Mucosa of stomach (tissue), 1 donor: ENCODE measurements around the gene PTPRA.

Experiments
- H3K27me3 ChIP-seq: one replicate; pipeline ENCODE4 v1.7.0; 2013; ENCODE audit warnings: mild to moderate bottlenecking, low read length; ENCODE audit not compliant: control insufficient read depth, insufficient read depth
- H3K36me3 ChIP-seq: one replicate; pipeline ENCODE4 v1.7.0; 2013; ENCODE audit warnings: low read length; ENCODE audit not compliant: control insufficient read depth, insufficient read depth
- H3K4me1 ChIP-seq: one replicate; pipeline ENCODE4 v1.7.0; 2013; ENCODE audit warnings: mild to moderate bottlenecking, low read length; ENCODE audit not compliant: control insufficient read depth, insufficient read depth
- H3K4me3 ChIP-seq: one replicate; pipeline ENCODE4 v1.7.0; 2013; ENCODE audit warnings: low read length
- H3K9ac ChIP-seq: one replicate; pipeline ENCODE4 v1.7.0; 2013; ENCODE audit warnings: mild to moderate bottlenecking, low read length, moderate library complexity
- H3K9me3 ChIP-seq: one replicate; pipeline ENCODE4 v1.7.0; 2013; ENCODE audit warnings: mild to moderate bottlenecking, low read length, moderate library complexity; ENCODE audit not compliant: control insufficient read depth
- donor health status: Pancreatic carcinoma.

The PTPRA gene

DNA sequence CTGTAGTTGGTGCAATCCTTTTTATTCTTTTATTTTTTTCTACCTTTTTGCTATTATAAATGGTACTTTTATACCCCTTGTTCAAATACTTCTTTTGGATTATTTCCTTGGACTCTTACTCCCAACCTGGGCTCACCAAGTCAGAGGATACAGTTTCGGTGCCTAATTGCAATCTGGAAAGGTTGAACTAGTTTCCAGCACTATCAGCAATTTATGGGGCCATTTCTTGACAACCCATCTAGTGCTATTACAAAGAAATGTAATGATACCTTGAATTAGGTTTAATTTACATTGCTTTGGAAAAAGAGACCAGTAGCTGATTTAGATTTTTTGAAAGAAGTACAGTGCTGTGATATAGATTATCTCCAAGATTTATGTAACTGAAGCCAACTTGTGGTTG lies 5.2 kb downstream of the PTPRA start:
- Histone ChIP-seq H3K27me3 (no peaks in the 10 kb centered on the region), H3K9me3 (no peaks in the 10 kb centered on the region), H3K36me3 (no peaks in the 10 kb centered on the region), H3K4me1 (peaks cover 8% of the 10 kb centered on the region), H3K4me3 (no peak overlapping the region), H3K9ac (no peak overlapping the region)

DNA sequence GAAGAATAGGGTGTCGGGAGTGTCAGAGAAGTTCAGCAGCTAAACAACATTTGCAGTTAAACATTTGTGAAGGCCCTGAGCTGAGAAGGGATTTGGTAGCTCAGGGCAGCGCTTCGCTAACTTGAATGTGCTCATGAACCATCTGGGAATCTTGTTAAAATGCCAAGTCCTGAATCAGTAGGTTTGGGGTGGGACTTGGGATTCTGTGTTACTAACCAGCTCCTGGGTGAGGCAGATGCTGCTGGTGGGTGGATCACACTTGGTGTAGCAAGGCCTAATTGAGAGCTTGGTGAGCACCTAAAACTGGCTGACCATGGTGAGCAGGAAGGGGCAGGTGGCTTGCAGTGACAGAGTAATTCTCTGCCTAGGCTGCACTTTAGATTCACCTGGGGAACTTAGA lies 5.9 kb downstream of the PTPRA start:
- Histone ChIP-seq H3K36me3 (no peaks in the 10 kb centered on the region), H3K9me3 (no peaks in the 10 kb centered on the region), H3K27me3 (no peaks in the 10 kb centered on the region), H3K4me1 (peaks cover 8% of the 10 kb centered on the region), H3K9ac (no peak overlapping the region), H3K4me3 (no peak overlapping the region)

DNA sequence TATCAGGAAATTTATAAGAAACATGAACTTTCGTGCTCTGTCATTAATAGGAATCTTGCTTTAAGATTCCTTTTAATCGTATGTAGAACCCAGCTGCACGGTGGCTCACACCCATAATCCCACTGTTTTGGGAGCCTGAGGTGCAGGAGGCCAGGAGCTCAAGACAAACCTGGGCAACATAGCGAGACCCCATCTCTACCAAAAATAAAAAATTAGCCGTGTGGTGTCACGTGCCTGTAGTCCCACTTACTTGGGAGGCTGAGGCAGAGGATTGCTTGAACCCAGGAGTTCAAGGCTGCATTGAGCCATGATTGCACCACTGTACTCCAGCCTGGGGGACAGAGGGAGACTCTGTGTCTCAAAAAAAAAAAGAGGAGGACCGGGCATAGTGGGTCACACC lies 7.4 kb downstream of the PTPRA start:
- no peaks in the 10 kb centered on the region for H3K4me1 ChIP-seq
- H3K36me3 ChIP-seq: no peaks in the 10 kb centered on the region
- H3K9me3 ChIP-seq: no peaks in the 10 kb centered on the region
- H3K9ac ChIP-seq: no peak overlapping the region
- H3K27me3 ChIP-seq: no peaks in the 10 kb centered on the region
- no peak overlapping the region for H3K4me3 ChIP-seq

DNA sequence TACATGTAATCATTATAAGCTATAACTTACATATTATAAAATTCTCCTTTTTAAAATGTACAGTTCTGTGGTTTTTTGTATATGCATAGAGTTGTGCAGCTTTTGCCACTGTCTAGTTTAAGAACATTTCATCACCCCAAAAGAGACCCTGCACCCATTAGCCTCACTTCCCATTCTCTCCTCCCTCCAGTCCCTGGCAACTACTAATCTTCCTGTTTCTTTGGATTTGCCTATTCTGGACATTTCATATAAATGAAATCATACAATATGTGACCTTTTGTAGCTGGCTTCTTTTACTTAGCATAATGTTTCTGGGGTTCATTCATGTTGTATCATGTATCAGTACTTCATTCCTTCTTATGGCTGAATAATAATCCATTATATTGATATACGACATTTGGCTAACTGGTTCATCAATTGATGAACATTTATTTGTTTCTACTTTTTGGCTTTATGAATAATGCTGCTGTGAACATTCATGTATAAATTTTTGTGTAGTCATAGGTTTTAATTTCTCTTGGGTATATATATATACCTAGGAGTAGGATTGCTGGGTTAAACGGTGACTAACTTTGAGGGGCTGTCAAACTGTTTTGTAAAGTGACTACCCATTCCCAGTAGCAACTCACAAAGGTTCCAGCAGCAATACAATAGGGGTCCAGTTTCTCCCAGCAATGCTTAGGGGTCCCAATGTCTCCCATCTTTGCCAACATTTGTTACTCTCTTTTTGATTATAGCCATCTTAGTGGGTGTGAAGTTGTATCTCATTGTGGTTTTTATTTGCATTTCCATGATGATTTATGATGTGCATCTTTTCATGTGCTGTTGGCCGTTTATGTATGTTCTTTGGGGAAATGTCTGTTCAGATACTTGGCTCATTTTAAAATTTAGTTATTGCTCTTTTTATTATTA lies 10.7 kb downstream of the PTPRA start:
- Histone ChIP-seq H3K4me1 (no peaks in the 10 kb centered on the region), H3K9me3 (no peaks in the 10 kb centered on the region), H3K9ac (no peak overlapping the region)

DNA sequence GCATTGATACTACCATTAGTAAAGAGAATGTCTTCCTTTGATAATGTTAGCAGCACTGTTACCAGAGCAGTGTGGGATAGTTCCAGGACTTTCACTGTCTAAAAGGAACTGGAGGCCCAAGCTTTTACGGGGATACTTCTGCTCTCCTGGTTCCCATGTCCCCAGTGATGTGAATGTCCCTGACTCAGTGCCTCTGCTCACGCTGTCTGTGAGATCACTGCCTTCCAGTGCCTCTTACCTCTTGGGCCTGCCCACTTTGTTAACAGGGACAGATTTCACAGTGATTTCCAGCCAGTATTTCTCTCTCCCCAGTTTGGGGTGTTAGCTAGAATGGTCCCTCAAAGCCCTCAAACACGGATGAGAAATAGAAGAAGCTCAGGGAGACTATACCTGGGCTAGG lies 14.4 kb downstream of the PTPRA start:
- peaks cover 4% of the 10 kb centered on the region for H3K4me1 ChIP-seq
- no peak overlapping the region for H3K4me3 ChIP-seq
- no peaks in the 10 kb centered on the region for H3K9me3 ChIP-seq
- H3K36me3 ChIP-seq: no peaks in the 10 kb centered on the region
- H3K9ac ChIP-seq: no peak overlapping the region
- H3K27me3 ChIP-seq: no peaks in the 10 kb centered on the region

More for the DNA sequence above, 10.7 kb downstream of the PTPRA start:
- Histone ChIP-seq H3K4me3 (no peak overlapping the region), H3K36me3 (no peaks in the 10 kb centered on the region), H3K27me3 (no peaks in the 10 kb centered on the region)

DNA sequence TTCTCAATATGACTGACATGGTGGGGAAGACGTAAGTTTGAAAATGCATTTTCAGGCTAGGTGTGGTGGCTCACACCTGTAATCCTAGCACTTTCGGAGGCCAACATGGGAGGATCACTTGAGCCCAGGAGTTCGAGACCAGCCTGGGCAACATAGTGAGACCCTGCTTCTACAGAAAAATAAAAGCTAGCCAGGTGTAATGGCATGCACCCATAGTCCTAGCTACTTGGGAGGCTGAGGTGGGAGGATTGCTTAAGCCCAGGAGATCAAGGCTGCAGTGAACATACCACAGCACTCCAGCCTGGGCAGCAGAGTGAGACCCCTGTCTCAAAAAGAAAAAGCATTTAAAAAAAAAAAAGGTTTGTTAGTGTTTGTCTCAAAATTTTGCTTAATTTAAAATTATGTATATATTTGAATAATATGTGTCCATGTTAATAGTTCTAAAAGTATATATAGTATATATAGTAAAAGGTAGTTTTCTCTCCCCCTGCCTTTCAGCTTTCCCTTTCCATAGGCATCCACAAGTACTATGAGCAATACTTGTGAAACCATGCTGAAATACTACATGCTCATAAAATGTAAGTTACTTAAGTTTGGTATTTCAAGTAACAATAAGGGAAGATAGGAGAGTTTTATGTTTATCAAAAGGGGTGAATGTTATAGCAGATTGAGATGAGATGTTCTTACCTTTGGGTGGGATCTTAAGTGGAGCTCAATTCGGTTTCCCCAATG lies 15.1 kb downstream of the PTPRA start:
- Histone ChIP-seq H3K4me1 (peaks cover 4% of the 10 kb centered on the region), H3K36me3 (no peaks in the 10 kb centered on the region), H3K27me3 (no peaks in the 10 kb centered on the region), H3K4me3 (no peak overlapping the region), H3K9ac (no peak overlapping the region), H3K9me3 (no peaks in the 10 kb centered on the region)

DNA sequence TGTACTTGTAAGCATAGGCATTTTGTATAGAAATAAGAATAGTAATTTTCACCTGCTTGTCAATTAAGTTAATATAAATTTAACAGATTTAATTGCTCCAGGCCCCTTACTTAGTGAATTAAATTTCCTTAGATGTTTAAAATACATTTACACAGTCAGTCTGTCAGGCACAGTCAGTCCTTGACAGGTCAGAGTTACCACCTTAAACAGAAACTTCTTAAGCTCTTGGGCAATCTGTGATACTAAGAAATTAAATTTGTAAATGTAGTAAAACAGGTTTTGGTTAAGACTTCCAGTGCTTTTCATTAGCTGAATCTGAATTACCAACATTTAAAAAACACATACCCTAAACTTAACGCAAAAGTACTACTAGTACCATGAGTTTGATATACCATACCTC lies 15.9 kb downstream of the PTPRA start:
- H3K4me3 ChIP-seq: no peak overlapping the region
- H3K9ac ChIP-seq: no peak overlapping the region
- no peaks in the 10 kb centered on the region for H3K9me3 ChIP-seq
- peaks cover 4% of the 10 kb centered on the region for H3K4me1 ChIP-seq
- no peaks in the 10 kb centered on the region for H3K36me3 ChIP-seq
- no peaks in the 10 kb centered on the region for H3K27me3 ChIP-seq

DNA sequence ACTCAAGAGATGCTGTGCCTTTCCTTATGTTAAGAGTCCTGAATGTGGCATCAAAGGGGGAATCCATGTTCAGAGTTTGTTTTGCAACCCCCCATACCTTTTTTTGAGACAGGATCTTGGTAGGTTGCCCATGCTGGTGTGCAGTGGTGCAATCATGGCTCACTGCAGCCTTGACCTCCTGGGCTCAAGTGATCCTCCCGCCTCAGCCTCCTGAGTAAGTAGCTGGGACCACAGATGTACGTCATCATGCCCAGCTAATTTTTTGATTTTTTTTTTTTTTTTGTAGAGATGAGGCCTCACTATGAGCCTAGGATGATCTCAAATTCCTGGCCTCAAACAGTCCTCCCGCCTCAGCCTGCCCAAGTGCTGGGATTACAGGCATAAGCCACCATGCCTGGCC lies 16.5 kb downstream of the PTPRA start:
- Histone ChIP-seq H3K9me3 (no peaks in the 10 kb centered on the region), H3K9ac (no peak overlapping the region), H3K36me3 (no peaks in the 10 kb centered on the region), H3K4me3 (no peak overlapping the region), H3K4me1 (peaks cover 4% of the 10 kb centered on the region), H3K27me3 (no peaks in the 10 kb centered on the region)

DNA sequence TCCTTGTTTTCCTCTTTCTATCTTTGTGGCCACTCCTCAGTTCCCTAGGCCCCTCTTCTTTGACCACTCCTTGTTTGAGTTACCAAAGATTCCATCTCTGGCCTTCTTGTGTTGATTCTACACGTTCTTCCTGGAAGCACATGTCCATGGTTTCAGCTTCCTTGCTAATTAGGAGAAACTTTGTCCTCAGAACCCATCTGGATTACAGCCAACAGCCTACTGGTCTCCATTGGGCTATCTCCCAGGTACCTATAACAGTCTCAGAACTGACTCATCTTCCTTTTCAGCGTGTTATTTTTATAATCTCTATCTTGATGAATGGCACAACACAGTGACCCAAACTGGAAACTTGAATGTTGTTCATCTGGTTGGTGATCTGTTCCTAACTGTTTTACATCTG lies 17.5 kb downstream of the PTPRA start:
- H3K27me3 ChIP-seq: no peaks in the 10 kb centered on the region

DNA sequence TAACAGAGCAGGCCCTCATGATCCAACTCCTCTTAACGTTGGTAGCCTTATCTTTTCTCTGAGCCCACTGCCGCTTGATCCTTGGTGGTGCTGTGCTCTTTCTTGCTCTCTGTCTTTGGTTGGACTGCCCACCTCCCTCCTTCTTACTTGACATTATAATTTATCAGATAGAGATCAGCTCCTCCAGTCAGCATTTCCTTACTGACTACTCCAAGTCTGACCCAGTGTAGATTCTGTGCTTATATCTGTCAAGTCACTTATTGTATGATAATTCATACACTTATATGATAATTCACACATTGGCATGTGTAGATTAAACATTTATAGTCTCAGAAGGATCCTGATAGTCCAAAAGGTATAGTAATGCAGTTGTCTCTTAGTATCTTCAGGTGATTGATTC lies 18.1 kb downstream of the PTPRA start:
- H3K9me3 ChIP-seq: no peaks in the 10 kb centered on the region
- H3K27me3 ChIP-seq: no peaks in the 10 kb centered on the region
- H3K4me1 ChIP-seq: peaks cover 4% of the 10 kb centered on the region
- no peaks in the 10 kb centered on the region for H3K36me3 ChIP-seq
- H3K9ac ChIP-seq: no peak overlapping the region
- H3K4me3 ChIP-seq: no peak overlapping the region

More for the DNA sequence above, 17.5 kb downstream of the PTPRA start:
- H3K9ac ChIP-seq: no peak overlapping the region
- H3K36me3 ChIP-seq: no peaks in the 10 kb centered on the region
- H3K4me1 ChIP-seq: peaks cover 4% of the 10 kb centered on the region
- H3K4me3 ChIP-seq: no peak overlapping the region
- no peaks in the 10 kb centered on the region for H3K9me3 ChIP-seq

DNA sequence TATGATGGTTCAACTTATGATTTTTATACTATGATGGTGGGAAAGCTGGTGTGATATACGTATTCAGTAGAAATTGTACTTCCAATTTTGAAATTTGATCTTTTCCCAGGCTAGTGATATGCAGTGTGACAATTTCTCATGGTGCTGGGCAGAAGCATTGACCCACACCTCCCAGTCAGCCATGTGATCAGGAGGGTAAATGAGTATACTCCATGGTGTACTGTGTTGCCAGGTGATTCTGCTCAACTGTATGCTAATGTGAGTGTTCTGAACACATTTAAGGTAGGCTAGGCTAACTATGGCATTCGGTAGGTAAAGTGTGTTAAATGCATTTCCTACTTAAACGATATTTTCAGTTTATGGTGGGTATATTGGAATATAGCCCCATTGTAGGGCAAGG lies 19.1 kb downstream of the PTPRA start:
- Histone ChIP-seq H3K4me3 (no peak overlapping the region), H3K9me3 (no peaks in the 10 kb centered on the region), H3K27me3 (no peaks in the 10 kb centered on the region), H3K9ac (no peak overlapping the region), H3K4me1 (peaks cover 4% of the 10 kb centered on the region), H3K36me3 (no peaks in the 10 kb centered on the region)

DNA sequence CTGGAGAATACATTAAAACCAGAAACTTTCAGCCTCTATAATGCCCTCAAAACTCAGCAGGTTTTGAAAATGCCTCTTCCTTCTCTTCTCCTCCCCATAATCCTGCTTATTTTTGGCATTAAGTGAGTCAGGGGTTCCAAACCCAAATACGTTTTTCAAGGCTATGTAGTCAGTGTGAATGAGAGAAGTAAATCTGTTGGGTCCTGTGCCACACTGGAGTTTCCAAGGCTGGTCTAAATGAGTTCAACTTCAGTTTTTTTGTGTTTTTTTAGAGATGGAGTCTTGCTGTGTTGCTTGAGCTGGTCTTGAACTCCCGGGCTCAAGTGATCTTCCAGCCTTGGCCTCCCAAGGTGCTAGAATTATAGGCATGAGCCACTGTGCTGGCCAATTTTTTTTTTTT lies 20.9 kb downstream of the PTPRA start:
- Histone ChIP-seq H3K4me1 (peaks cover 4% of the 10 kb centered on the region), H3K9me3 (no peaks in the 10 kb centered on the region), H3K9ac (no peak overlapping the region)

More for the DNA sequence above, 20.9 kb downstream of the PTPRA start:
- Histone ChIP-seq H3K27me3 (no peaks in the 10 kb centered on the region), H3K36me3 (no peaks in the 10 kb centered on the region), H3K4me3 (no peak overlapping the region)
